ENCODE measurements around the gene GABRB1.

DNA sequence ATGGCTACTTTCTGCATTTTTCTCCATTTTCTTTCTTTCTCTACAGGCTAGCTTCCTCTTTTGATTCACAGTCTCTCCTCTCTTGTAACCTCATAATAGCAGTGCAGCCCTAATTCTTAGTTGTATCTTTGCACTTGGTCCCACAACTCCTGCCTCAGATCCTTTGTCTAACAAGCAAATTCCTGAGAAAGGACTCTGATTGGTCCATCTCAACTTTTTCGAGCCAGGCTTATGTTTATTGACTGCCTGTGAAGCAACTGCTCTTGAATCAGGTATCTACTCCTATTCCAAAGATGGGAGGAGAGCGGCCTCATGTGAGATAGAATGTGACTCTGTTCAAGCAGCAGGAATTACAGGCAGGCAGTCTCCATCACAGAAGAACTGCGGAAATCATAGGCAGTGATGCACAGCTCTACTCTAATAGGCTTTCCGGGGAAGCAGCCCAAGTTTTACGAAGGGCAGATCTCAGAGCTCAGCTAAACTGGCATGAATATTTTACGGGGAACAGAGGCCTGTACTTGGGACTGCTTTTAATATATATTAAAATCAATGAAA is 123.5 kb downstream of the GABRB1 start:
- no peak for TF ChIP-seq POLR2AphosphoS5 (IDR thresholded peaks at IDR 0.05; ENCODE audit: borderline replicate concordance, low read depth, low read length)
- no peak for TF ChIP-seq EZH2 (IDR thresholded peaks at IDR 0.05)

All from SK-N-MC (cell line).